Smooth muscle cell (in vitro differentiated cells): Measurements from ENCODE around the gene SCN5A. TPM values are rescaled to one million over a fixed set of nuclear protein-coding genes. Genes with fewer than 3 reads are reported as not detected.

Experiments used
- DNase-seq: peaks from one replicate; lab custom pipeline; 2025; ENCODE audit not compliant: unreplicated experiment; lab: John Stamatoyannopoulos, UW
- H2AFZ ChIP-seq: fragments of 200-600 bp; sonication (generic); 2 replicates; pipeline ENCODE4 v1.6.0; 2016; ENCODE audit warnings: antibody characterized with exemption, low read depth, mild to moderate bottlenecking
- H3F3A ChIP-seq: fragments of 200-600 bp; sonication (generic); 2 replicates; pipeline ENCODE4 v1.6.0; 2017; ENCODE audit warnings: antibody characterized with exemption, low read depth
- H3K27ac ChIP-seq: fragments of 200-600 bp; sonication (generic); 2 replicates; pipeline ENCODE4 v1.5.1; 2016; ENCODE audit warnings: low read depth, mild to moderate bottlenecking
- H3K27me3 ChIP-seq: fragments of 200-600 bp; sonication (generic); 2 replicates; pipeline ENCODE4 v1.6.1; 2016; ENCODE audit warnings: low read depth, mild to moderate bottlenecking
- H3K36me3 ChIP-seq: fragments of 200-600 bp; sonication (generic); 2 replicates; pipeline ENCODE4 v1.5.1; 2016; ENCODE audit warnings: low read depth
- H3K4me1 ChIP-seq: fragments of 200-600 bp; sonication (generic); 2 replicates; pipeline ENCODE4 v1.5.1; 2016; ENCODE audit warnings: low read depth
- H3K4me2 ChIP-seq: fragments of 200-600 bp; sonication (generic); 2 replicates; pipeline ENCODE4 v1.6.0; 2016; ENCODE audit warnings: mild to moderate bottlenecking
- H3K4me3 ChIP-seq: fragments of 200-600 bp; sonication (generic); 2 replicates; pipeline ENCODE4 v1.5.1; 2016; ENCODE audit warnings: mild to moderate bottlenecking
- H3K79me2 ChIP-seq: fragments of 200-600 bp; sonication (generic); 2 replicates; pipeline ENCODE4 v1.6.0; 2016; ENCODE audit warnings: low read depth, mild to moderate bottlenecking
- H3K9ac ChIP-seq: fragments of 200-600 bp; sonication (generic); 2 replicates; pipeline ENCODE4 v1.6.0; 2016; ENCODE audit warnings: low read depth
- H3K9me3 ChIP-seq: fragments of 200-600 bp; sonication (generic); replicated peaks from 2 replicates; pipeline ENCODE4 v1.5.1; 2016; ENCODE audit warnings: low read depth
- H4K20me1 ChIP-seq: fragments of 200-600 bp; sonication (generic); 2 replicates; pipeline ENCODE4 v1.6.0; 2016; ENCODE audit warnings: low read depth
- WGBS: methylation state at CpG from one replicate; pipeline ENCODE4 v1.1.7; 2016; ENCODE audit warnings: low lambda C conversion rate; 5-methylcytosine and 5-hydroxymethylcytosine counted together
- polyA plus RNA-seq: library from polyadenylated mRNA; unstranded; fragments of >200 nt; fragmentation: Nextera tagmentation; extraction: Ambion mirVana; gene quantifications from 2 replicates; pipeline ENCODE4 v1.2.1, GENCODE V29; 2016
- total RNA-seq: library from RNA; depleted of rRNA; stranded (reverse); fragments of >200 nt; gene quantifications from 2 replicates; pipeline ENCODE4 v1.2.3, GENCODE V29; 2014
- TF ChIP-seq, protein P1 (sequence below): fragments of 200-600 bp; sonication (generic); IDR thresholded peaks from 2 replicates; pipeline ENCODE4 v1.5.1; 2017; ENCODE audit warnings: borderline replicate concordance, mild to moderate bottlenecking, antibody characterized with exemption; ENCODE audit not compliant: insufficient read depth, poor library complexity, severe bottlenecking

SCN5A gene
- total and polyA plus RNA-seq, 2 experiments from 2014 or later = 0.93 to 3.4 TPM

DNA sequence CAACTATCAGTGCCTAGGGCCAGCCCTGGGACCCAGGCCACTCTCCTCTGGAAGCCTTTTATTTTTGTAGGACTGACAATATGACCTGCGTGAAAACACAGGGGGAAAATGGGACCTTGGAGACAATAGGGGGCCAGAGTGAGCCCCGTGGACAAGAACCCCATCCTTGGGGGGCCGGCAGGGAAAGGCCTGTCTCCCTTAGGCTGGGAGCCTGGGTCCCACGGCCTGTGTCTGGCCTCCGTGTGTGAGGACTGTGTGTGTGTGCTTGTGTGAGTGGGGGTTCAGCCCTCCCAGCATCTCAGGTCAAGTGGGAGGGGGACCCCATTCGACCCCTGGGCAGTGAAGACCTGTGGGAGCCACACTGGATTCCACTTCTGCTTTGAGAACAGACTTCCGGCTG is 100.0 kb downstream of the SCN5A start:
- TF ChIP-seq, protein P1, sequence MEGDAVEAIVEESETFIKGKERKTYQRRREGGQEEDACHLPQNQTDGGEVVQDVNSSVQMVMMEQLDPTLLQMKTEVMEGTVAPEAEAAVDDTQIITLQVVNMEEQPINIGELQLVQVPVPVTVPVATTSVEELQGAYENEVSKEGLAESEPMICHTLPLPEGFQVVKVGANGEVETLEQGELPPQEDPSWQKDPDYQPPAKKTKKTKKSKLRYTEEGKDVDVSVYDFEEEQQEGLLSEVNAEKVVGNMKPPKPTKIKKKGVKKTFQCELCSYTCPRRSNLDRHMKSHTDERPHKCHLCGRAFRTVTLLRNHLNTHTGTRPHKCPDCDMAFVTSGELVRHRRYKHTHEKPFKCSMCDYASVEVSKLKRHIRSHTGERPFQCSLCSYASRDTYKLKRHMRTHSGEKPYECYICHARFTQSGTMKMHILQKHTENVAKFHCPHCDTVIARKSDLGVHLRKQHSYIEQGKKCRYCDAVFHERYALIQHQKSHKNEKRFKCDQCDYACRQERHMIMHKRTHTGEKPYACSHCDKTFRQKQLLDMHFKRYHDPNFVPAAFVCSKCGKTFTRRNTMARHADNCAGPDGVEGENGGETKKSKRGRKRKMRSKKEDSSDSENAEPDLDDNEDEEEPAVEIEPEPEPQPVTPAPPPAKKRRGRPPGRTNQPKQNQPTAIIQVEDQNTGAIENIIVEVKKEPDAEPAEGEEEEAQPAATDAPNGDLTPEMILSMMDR = no peak
- H4K20me1 ChIP-seq = no peaks in the 10 kb centered on the region
- 93% methylated on average over 7 of the region's 7 CpGs for WGBS
- H3K9ac ChIP-seq = no peak overlapping the region
- H3K9me3 ChIP-seq = no peaks in the 10 kb centered on the region
- no peaks in the 10 kb centered on the region for H3K27me3 ChIP-seq
- H3K4me3 ChIP-seq = no peak overlapping the region
- no peak overlapping the region for H2AFZ ChIP-seq
- no peaks in the 10 kb centered on the region for H3K79me2 ChIP-seq
- H3K4me2 ChIP-seq = no peak overlapping the region
- H3K27ac ChIP-seq = no peak overlapping the region
- no peaks in the 10 kb centered on the region for H3K36me3 ChIP-seq
- no peaks in the 10 kb centered on the region for H3K4me1 ChIP-seq
- H3F3A ChIP-seq = no peaks in the 10 kb centered on the region
- DNase-seq = no peak

DNA sequence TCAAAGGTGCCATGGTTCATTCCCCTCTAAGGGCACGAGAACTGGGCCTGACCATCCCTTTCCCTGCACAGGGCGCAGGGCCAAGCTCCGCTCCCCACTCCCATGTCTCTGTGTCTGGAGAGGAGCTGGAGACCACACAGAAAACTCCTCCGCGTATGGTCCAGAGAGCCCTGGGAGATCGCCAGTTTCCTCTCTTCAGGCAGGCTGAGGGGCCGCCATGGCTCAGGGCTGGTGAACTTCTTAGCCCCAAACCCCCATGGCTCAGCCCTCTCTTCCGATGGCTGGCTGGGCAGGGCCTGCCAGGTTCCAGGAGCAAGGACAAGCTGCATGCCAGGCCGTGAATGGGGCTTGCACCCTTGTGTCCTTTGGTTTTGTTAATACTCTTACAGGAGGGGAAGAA is 100.4 kb downstream of the SCN5A start:
- Histone ChIP-seq H3K9ac (no peak overlapping the region), H4K20me1 (no peaks in the 10 kb centered on the region), H3K9me3 (no peaks in the 10 kb centered on the region), H3K36me3 (no peaks in the 10 kb centered on the region), H3K27ac (no peak overlapping the region), H3K27me3 (no peaks in the 10 kb centered on the region), H3K4me3 (no peak overlapping the region), H3K79me2 (no peaks in the 10 kb centered on the region), H3K4me1 (no peaks in the 10 kb centered on the region), H2AFZ (no peak overlapping the region), H3K4me2 (no peak overlapping the region), H3F3A (no peaks in the 10 kb centered on the region)
- 96% methylated on average over 9 of the region's 9 CpGs for WGBS
- DNase-seq = no peak
- TF ChIP-seq, protein P1 = no peak

DNA sequence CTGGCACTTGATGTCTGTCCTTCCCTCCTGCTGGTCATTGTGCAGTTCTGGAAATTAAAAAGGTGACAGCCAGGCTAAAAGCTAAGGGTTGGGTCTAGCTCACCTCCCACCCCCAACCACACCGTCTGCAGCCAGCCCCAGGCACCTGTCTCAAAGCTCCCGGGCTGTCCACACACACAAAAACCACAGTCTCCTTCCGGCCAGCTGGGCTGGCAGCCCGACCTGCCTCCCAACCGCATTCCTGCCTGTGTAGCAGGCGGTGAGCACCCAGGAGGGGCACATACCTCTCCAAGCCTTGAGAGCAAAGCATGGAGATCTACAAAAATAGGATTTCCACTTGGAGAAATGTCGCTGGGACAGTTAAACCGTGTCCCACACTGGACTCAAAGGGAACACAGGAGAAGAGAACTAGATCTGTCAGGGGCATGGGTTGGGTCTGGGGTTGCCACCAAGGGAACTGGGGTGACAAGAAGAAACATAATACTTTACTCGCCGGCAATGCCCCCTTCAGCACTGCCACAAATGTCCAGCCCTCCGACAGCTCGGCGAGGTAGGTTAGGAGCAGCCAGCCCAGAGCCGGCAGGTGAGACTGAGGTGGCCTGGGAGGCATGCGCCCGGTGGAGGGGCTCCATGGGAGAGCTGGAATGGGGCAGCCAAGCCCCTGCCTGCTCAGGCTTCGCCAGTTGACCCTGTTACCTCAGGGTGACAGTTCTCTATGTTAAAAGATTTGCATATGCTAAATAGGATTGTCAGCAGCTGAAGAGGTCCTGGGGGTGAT is 101.1 kb downstream of the SCN5A start:
- Histone ChIP-seq H3K4me1 (no peaks in the 10 kb centered on the region), H3K4me3 (no peak overlapping the region), H3K9ac (no peak overlapping the region), H3F3A (no peaks in the 10 kb centered on the region), H3K27ac (no peak overlapping the region), H3K9me3 (no peaks in the 10 kb centered on the region), H3K36me3 (no peaks in the 10 kb centered on the region), H3K79me2 (no peaks in the 10 kb centered on the region), H2AFZ (no peak overlapping the region), H3K27me3 (no peaks in the 10 kb centered on the region), H4K20me1 (no peaks in the 10 kb centered on the region), H3K4me2 (no peak overlapping the region)
- DNase-seq = no peak
- TF ChIP-seq, protein P1 = no peak
- 74% methylated on average over 17 of the region's 17 CpGs for WGBS

DNA sequence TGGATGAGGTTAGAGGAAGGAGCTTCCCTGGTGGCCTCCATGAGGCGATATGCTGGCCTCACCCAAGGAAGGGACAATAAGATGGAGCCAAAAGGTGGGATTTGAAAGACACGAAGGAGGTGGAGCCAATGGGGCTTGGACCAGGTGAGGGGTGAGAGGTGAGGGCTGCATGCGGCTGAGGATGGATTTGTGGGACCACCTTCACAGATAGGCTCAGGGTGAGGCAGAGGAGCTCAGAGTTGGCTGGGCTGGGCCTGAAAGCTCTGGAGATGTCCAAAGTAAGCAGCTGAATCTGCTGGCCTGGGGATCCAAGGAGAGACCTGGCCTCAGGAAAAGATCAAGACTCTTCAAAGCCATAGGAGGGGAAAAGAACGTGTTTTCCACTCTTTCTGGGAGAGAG is 103.5 kb downstream of the SCN5A start:
- WGBS = 92% methylated on average over 4 of the region's 4 CpGs
- Histone ChIP-seq H3K27ac (no peak overlapping the region), H3K36me3 (no peaks in the 10 kb centered on the region), H3K4me2 (no peak overlapping the region), H3K27me3 (no peaks in the 10 kb centered on the region), H3F3A (no peaks in the 10 kb centered on the region), H3K9me3 (no peaks in the 10 kb centered on the region), H3K79me2 (no peaks in the 10 kb centered on the region), H4K20me1 (no peaks in the 10 kb centered on the region), H2AFZ (no peak overlapping the region), H3K4me1 (no peaks in the 10 kb centered on the region), H3K4me3 (no peak overlapping the region), H3K9ac (no peak overlapping the region)
- TF ChIP-seq, protein P1 = no peak
- DNase-seq = no peak
